ENCODE data around the gene HMGN1.
A peak's percentile ranks its signal among the peaks of the same experiment; 100 is the strongest.

The HMGN1 gene

GRCh38 chr21:39330001-39330400, 18.9 kb downstream of the HMGN1 start:
- DNase-seq, result no peak

- no peak for DNase-seq
These were observed 21.2 kb downstream of the HMGN1 start for GRCh38 chr21:39327727-39328126.

- no peak for DNase-seq
These were observed 22.1 kb downstream of the HMGN1 start for GRCh38 chr21:39326607-39327307.

GRCh38 chr21:39325458-39325857, 23.4 kb downstream of the HMGN1 start:
- DNase-seq, result no peak

GRCh38 chr21:39321424-39321823, 27.5 kb downstream of the HMGN1 start:
- no peak for DNase-seq

GRCh38 chr21:39319814-39320332, 29.0 kb downstream of the HMGN1 start:
- no peak for DNase-seq

- no peak for DNase-seq
These were observed 29.6 kb downstream of the HMGN1 start for GRCh38 chr21:39319251-39319756.

GRCh38 chr21:39318091-39318959, 30.6 kb downstream of the HMGN1 start:
- DNase-seq, result no peak

GRCh38 chr21:39317134-39318090, 31.5 kb downstream of the HMGN1 start:
- no peak for DNase-seq

- DNase-seq, result no peak
These were observed 32.2 kb downstream of the HMGN1 start for GRCh38 chr21:39316729-39317128.

GRCh38 chr21:39315603-39316445, 33.1 kb downstream of the HMGN1 start:
- no peak for DNase-seq

- DNase-seq, result peak; percentile 7
These were observed 34.5 kb downstream of the HMGN1 start for GRCh38 chr21:39314143-39315027.

- DNase-seq, result peak; percentile 72
These were observed 35.2 kb downstream of the HMGN1 start, which contains the start of gene BRWD1 for GRCh38 chr21:39313571-39314142. Gene BRWD1, minus strand, starts transcription at chr21:39313632. Its CDS starts 141 bp downstream, at chr21:39313491.

GRCh38 chr21:39313042-39313570, 35.8 kb downstream of the HMGN1 start:
- DNase-seq, result peak; percentile 15

GRCh38 chr21:39312112-39313041, 36.5 kb downstream of the HMGN1 start:
- peak; percentile 94 for DNase-seq

- no peak for DNase-seq
These were observed 37.7 kb downstream of the HMGN1 start for GRCh38 chr21:39311164-39311563.

- DNase-seq, result no peak
These were observed 41.4 kb downstream of the HMGN1 start for GRCh38 chr21:39307466-39307865.

GRCh38 chr21:39300587-39300986, 48.3 kb downstream of the HMGN1 start:
- no peak for DNase-seq

Measured in T-helper 9 cell (primary cell).